Activated T-helper 2 cell treated with anti-CD3 and anti-CD28 coated beads, Interferon-gamma antibody, Interleukin-2, Interleukin-4, amounts not matched to agents 10 μg/mL and 5 μg/mL and 100 μg/mL, durations not matched to agents 14 hours and 24 hours and 36 hours (primary cell): Measurements from ENCODE around the gene ZNF831. TPM values are rescaled to one million over a fixed set of nuclear protein-coding genes. Genes with fewer than 3 reads are reported as not detected.

Source experiments
- DNase-seq: peaks from one replicate; pipeline ENCODE4 v3.0.0; 2021; ENCODE audit warnings: low spot score
- H3K27ac Mint-ChIP-seq: one replicate; pipeline ENCODE4 v1.8.0; 2021; ENCODE audit warnings: mixed read lengths
- H3K27me3 Mint-ChIP-seq: one replicate; pipeline ENCODE4 v1.8.0; 2021; ENCODE audit warnings: low read depth, mixed read lengths
- H3K36me3 Mint-ChIP-seq: one replicate; pipeline ENCODE4 v1.8.0; 2021; ENCODE audit warnings: low read depth, mixed read lengths
- H3K4me1 Mint-ChIP-seq: one replicate; pipeline ENCODE4 v1.8.0; 2021; ENCODE audit warnings: low read depth, mixed read lengths
- H3K4me3 Mint-ChIP-seq: one replicate; pipeline ENCODE4 v1.8.0; 2021; ENCODE audit warnings: low read depth, mild to moderate bottlenecking, moderate library complexity, mixed read lengths
- H3K9me3 Mint-ChIP-seq: one replicate; pipeline ENCODE4 v1.8.0; 2021; ENCODE audit warnings: mixed read lengths
- intact Hi-C: fragments of 100-400 bp; cut with micrococcal nuclease; formaldehyde crosslinking; loops from one replicate; pipeline ENCODE4 v1.15.1; 2023
- total RNA-seq: library from RNA; stranded (reverse); gene quantifications from 2 replicates; pipeline ENCODE4 v1.2.3, GENCODE V29; 2022

Gene ZNF831
- total RNA-seq, 1 donor from 2014 or later, result 3.0 TPM

DNA sequence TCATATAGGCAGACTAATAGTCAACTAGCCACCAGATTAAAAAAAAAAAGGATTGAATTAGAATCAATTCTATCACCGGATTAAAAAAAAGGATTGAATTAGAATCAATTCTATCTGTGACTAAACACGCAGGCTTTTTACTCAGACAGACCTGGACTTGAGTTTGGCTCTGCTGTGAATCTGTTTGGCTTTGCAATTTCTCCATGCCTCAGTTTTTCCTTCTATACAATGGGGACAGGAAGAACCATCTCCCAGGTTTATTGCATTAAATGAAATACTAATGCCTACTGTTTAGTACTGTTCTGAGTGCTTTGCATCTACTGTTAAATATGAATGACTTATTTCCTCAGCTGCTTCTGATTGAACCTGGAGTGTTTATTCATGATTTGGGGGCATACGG is 106.8 kb downstream of the ZNF831 start:
- H3K4me3 Mint-ChIP-seq, result no peak overlapping the region
- peaks cover 24% of the 10 kb centered on the region for H3K4me1 Mint-ChIP-seq
- intact Hi-C loops, result no loop called here
- no peaks in the 10 kb centered on the region for H3K9me3 Mint-ChIP-seq
- H3K27ac Mint-ChIP-seq, result no peak overlapping the region
- H3K27me3 Mint-ChIP-seq, result peaks cover 57% of the 10 kb centered on the region
- no peaks in the 10 kb centered on the region for H3K36me3 Mint-ChIP-seq
- DNase-seq, result no peak

DNA sequence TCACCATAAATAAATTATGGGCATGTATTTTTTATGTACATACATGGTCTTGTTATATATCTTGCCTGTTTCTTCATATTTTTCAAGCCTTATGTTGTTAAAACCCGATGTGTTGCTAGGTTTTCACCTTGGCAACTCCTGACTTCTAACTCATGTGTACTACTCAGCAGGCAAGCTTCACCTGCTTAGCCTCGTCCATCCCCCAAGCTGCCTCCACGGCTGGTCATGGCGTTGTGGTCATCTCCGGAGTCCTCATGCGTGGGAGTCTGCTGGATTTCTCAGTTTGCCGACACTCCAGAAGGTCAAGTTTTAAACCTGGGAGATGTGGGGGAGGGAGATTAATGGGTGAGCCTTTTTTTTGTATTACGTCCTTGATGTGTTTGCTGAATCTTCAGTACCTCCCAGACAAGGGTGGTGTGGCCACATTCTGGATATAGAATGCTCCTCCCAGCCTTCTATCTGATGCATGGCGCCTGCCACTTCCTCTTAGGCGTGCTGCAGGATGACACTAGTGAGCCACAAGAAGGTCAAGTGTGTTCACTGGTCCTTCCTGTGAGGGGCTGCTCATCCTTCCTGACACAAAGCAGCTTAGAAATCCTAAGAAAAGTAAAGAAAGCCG is 110.2 kb downstream of the ZNF831 start:
- no peak for DNase-seq
- peaks cover 24% of the 10 kb centered on the region for H3K4me1 Mint-ChIP-seq
- H3K27ac Mint-ChIP-seq, result no peak overlapping the region
- no peak overlapping the region for H3K4me3 Mint-ChIP-seq
- no peaks in the 10 kb centered on the region for H3K36me3 Mint-ChIP-seq
- no peaks in the 10 kb centered on the region for H3K9me3 Mint-ChIP-seq
- intact Hi-C loops, result no loop called here
- peaks cover 30% of the 10 kb centered on the region for H3K27me3 Mint-ChIP-seq

DNA sequence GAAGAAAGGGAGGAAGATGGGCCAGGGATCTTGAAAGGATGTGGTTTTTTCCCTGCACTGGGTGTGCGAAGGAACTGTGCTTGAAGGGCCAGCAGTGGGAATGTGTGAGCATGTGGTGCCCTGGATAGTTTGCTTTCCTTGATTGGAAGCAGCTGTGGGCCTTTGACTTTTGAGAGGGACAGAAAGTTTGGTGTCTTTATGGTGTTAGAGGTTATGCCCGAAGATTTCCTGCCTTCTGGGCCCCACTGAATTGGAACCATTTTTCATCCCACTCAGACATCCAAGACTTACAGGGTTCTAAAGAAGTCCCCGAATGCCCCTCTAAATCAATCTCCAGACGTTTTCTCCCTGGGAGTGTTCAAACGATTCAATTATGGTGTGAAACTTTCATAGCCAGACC is 113.3 kb downstream of the ZNF831 start:
- intact Hi-C loops, result no loop called here
- no peak for DNase-seq
- Mint-ChIP-seq H3K4me3 (no peak overlapping the region), H3K4me1 (peaks cover 14% of the 10 kb centered on the region), H3K27me3 (peaks cover 18% of the 10 kb centered on the region), H3K36me3 (no peaks in the 10 kb centered on the region), H3K27ac (no peak overlapping the region), H3K9me3 (no peaks in the 10 kb centered on the region)

DNA sequence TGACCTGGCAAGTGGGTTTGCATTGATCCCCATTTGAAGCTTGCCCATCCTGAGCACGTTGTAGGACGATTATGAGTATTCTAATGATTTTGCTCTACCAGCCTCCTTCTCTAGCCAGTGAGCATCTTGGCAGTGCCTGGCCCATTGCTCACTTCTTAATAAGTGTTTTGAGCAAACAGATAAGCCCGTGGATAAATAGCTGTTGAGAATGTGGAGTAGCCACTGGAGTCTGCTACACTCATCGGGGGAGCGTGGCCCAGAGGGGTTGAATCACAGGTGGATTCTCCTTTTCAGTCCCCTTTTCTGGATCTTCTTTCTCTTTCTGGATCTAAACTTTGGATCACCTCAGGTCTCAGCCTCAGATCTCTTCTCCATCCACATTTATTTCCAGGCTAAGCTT is 120.8 kb downstream of the ZNF831 start:
- no peaks in the 10 kb centered on the region for H3K4me1 Mint-ChIP-seq

DNA sequence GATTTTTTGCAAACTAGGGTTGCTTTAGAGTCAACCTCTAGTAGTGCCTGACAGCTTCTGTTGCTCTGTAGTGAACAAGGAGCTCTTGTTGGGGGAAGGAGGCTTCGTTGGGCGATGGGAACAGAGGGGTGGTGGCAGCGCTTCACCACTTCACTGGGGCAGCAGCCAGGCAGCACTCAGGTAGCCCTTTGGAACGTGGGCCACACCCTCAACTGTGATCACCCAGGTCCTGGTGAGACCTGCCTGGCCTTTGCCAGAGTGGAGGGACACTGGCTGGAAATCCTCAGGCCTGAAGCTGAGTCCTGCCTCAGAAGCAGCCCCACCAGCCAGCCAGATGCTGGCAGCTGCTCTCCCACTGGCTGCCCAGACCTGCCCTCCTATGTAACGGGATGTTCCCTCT is 126.4 kb downstream of the ZNF831 start:
- no peaks in the 10 kb centered on the region for H3K36me3 Mint-ChIP-seq
- no peaks in the 10 kb centered on the region for H3K9me3 Mint-ChIP-seq
- peaks cover 13% of the 10 kb centered on the region for H3K27me3 Mint-ChIP-seq
- no peak for DNase-seq
- no peak overlapping the region for H3K4me3 Mint-ChIP-seq
- H3K4me1 Mint-ChIP-seq, result no peaks in the 10 kb centered on the region
- intact Hi-C loops, result no loop called here
- H3K27ac Mint-ChIP-seq, result no peak overlapping the region

More for the DNA sequence above, 120.8 kb downstream of the ZNF831 start:
- Mint-ChIP-seq H3K27ac (no peak overlapping the region), H3K9me3 (no peaks in the 10 kb centered on the region), H3K4me3 (no peak overlapping the region), H3K36me3 (no peaks in the 10 kb centered on the region), H3K27me3 (peaks cover 22% of the 10 kb centered on the region)
- DNase-seq, result no peak
- intact Hi-C loops, result no loop called here

DNA sequence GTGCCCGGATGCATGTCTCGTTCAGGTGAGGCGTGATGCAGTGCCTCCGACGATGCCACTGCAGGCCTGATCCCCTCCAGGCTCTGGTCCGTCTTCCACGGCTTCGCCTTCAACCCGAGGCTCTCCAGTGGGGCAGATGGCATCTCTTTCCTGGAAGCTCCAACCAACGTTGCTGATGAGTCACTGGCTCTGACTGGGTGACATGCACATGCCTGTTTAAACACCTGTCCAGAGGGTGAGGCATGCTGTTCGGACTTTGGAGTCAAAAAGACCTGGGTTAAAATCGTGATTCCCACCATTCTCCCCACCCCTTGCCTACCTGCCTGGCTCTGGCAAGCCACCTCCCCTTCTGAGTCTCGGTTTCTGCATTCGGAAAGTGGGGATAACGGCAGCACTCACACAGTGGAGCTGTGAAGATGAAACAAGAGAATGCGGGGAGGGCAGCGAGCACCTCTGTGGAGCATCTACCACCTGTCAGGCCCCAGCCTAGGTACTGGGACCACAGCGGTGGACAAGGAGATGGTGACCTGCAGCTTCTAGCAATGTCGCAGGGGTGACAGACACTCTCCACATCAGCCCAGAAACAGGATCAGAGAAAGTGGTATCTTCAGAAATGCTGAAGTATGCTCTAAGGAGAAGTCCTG is 128.2 kb downstream of the ZNF831 start:
- no peak for DNase-seq
- Mint-ChIP-seq H3K9me3 (no peaks in the 10 kb centered on the region), H3K4me3 (no peak overlapping the region), H3K4me1 (no peaks in the 10 kb centered on the region), H3K27ac (no peak overlapping the region), H3K36me3 (no peaks in the 10 kb centered on the region), H3K27me3 (peaks cover 25% of the 10 kb centered on the region)
- intact Hi-C loops, result no loop called here

DNA sequence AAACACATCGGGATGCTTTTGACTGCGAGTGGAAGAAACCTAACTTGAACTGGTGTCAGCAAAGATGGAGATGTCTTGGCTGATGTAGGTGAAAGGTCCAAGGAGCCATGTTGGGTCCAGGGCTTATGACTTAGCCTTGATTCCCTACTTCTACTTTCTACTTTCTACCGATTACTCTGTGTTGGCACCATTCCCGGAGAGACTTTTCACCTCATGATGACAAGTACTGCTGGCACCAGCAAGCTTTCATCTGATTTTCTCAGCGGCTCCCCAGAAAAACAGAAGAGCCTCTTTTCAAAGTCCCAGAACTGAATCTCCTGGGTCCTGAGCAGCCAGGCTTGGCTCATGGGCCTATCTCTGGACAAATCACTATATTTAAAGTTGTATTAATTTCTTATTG is 131.9 kb downstream of the ZNF831 start:
- Mint-ChIP-seq H3K9me3 (no peaks in the 10 kb centered on the region), H3K4me3 (no peak overlapping the region), H3K36me3 (no peaks in the 10 kb centered on the region), H3K27ac (no peak overlapping the region), H3K27me3 (peaks cover 44% of the 10 kb centered on the region), H3K4me1 (no peaks in the 10 kb centered on the region)
- intact Hi-C loops, result no loop called here
- no peak for DNase-seq

DNA sequence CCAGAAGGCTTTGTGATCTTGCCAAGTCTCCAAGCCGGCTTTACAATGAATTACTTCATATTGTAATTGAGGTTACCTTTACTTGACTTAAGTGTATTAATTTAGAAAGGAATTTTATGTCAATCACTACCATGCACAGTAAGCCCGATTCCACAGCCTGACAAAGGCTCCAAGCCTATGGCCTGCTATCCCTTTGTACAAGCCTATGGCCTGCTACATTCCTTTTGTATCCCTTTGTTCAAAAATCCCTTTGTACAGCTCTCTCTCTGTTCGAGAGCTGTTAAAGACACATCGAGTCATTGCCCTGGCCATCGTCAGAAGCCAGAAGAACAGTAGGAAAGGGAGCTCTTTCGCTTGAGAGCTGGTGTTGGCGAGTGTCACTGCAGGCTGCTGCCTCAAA is 134.1 kb downstream of the ZNF831 start:
- Mint-ChIP-seq H3K4me3 (no peak overlapping the region), H3K9me3 (no peaks in the 10 kb centered on the region), H3K36me3 (no peaks in the 10 kb centered on the region), H3K4me1 (no peaks in the 10 kb centered on the region), H3K27me3 (peaks cover 51% of the 10 kb centered on the region), H3K27ac (no peak overlapping the region)
- no peak for DNase-seq
- intact Hi-C loops, result no loop called here

DNA sequence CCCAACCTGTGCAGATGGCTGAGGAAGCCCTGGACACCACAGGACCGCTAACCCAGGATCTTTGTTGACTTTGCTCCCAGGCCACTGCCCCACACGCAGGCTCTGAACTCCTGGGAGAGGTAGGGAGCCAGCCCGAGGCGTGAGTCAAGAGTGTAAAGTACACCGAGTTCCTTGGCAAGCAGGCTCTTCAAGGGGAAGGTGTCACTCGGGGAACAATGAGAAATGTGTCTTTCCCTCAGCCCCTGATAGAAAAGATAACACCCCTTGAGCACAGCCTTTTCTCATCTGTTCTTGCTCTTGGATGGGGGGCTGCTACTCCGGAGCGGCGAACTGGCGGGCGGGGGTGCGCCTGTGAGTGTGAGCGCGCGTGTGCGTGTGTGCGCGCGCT is 136.3 kb downstream of the ZNF831 start:
- H3K4me3 Mint-ChIP-seq, result no peak overlapping the region
- no peaks in the 10 kb centered on the region for H3K4me1 Mint-ChIP-seq
- no peak overlapping the region for H3K27ac Mint-ChIP-seq
- intact Hi-C loops, result no loop called here
- no peaks in the 10 kb centered on the region for H3K9me3 Mint-ChIP-seq
- peaks cover 59% of the 10 kb centered on the region for H3K27me3 Mint-ChIP-seq
- H3K36me3 Mint-ChIP-seq, result no peaks in the 10 kb centered on the region
- no peak for DNase-seq

DNA sequence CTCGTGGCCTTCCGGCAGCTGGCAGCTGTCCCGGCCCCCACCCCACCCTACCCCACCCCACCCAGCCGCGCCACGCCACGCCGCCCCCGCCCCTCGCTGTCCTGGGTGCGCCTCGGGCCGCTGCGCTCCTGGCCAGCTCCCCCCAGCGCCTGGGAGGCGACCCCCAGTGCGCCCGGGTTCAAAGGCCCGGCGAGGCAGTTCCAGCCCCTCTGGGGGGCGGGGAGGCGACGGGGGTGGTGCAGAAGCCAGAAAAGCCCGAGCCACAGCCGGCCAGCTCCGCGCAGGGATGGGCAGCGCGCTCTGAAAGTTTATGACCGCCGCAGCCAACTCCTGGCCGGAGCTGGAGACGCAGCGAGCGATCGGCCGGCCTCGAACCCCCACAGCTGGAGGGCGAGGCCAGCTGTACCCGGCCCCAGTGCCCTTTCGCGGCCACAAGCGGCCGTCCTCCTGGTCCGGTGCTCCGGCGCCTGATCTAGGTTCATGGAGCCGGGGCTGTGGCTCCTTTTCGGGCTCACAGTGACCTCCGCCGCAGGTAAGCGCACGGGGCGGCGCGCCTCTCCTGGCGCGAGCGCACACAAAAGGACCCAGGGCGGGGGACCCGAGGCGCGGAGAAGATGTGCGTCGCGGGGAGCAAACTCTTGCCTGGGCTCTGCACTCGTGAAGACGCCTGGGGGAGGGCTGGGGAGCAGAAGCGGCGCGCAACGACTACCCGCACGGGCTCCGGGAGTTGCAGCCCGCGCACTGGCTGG is 136.9 kb downstream of the ZNF831 start, which contains the start of gene EDN3:
Gene EDN3, plus strand, starts transcription at position 279 of the 749 bp plus-strand sequence. Its CDS starts 202 bp downstream, at position 481.
- H3K4me1 Mint-ChIP-seq, result no peaks in the 10 kb centered on the region
- H3K9me3 Mint-ChIP-seq, result no peaks in the 10 kb centered on the region
- intact Hi-C loops, result no loop called here
- H3K4me3 Mint-ChIP-seq, result no peak within 1 kb of the TSS
- no peaks in the 10 kb centered on the region for H3K36me3 Mint-ChIP-seq
- DNase-seq, result no peak
- no peak within 1 kb of the TSS for H3K27ac Mint-ChIP-seq
- peaks cover 54% of the 10 kb centered on the region for H3K27me3 Mint-ChIP-seq

DNA sequence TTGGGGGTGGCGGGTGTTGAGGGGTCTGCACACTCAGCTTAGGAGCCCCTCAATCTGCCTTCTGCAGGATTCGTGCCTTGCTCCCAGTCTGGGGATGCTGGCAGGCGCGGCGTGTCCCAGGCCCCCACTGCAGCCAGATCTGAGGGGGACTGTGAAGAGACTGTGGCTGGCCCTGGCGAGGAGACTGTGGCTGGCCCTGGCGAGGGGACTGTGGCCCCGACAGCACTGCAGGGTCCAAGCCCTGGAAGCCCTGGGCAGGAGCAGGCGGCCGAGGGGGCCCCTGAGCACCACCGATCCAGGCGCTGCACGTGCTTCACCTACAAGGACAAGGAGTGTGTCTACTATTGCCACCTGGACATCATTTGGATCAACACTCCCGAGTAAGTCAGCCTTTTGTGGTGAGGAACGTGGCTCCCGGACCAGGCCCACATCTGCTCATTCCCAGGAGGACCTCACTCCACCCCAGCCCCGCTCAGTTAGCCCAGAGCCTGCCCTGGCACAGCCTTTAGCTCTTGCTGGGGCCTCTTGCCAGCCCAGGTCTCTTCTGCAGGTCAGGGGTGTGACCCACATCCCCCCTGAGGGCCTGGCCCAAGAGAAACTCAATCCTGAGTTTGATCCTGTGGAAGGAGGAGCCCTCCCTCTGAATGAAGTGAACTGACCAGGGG is 137.9 kb downstream of the ZNF831 start:
- Mint-ChIP-seq H3K27ac (no peak overlapping the region), H3K4me3 (no peak overlapping the region), H3K36me3 (no peaks in the 10 kb centered on the region), H3K9me3 (no peaks in the 10 kb centered on the region), H3K27me3 (peaks cover 48% of the 10 kb centered on the region), H3K4me1 (no peaks in the 10 kb centered on the region)
- DNase-seq, result no peak
- intact Hi-C loops, result no loop called here

DNA sequence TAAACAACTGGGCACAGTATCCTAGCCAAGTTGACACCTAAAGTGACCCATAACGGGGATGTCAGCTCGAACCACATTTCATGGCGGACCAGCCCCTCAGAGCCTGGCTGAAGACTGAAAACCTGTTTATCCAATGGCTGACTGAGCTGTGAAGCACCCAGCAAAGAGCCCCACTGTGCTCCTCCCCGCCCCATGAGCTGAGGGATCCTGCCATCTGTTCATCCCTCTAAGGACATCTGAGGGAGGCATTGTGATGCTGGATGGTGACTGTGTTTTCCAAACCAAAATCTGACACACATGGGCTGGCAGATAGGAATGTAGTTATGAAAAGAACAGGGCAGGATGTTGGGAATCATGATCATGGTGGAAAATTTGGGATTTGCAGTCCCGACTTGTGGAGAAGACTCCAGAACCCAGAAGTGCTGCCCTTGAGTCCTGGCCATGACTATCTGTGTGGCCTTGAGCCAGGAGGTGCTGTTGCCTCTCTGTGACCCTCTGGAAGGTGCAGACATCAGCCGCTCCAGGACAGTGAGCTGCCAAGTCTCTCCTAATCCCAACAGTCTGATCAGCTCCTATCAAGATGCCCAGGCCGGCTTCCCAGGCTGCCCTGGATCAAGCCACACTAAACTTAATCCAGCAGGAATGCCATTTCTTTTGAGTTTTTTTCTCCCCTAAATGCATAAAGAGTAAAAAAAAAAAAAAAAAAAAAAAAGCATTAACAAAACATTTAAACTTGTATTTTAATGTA is 142.5 kb downstream of the ZNF831 start:
- H3K27ac Mint-ChIP-seq, result no peak overlapping the region
- peaks cover 7% of the 10 kb centered on the region for H3K4me1 Mint-ChIP-seq
- DNase-seq, result no peak
- H3K36me3 Mint-ChIP-seq, result no peaks in the 10 kb centered on the region
- H3K4me3 Mint-ChIP-seq, result no peak overlapping the region
- peaks cover 27% of the 10 kb centered on the region for H3K27me3 Mint-ChIP-seq
- intact Hi-C loops, result no loop called here
- H3K9me3 Mint-ChIP-seq, result no peaks in the 10 kb centered on the region
